NT2/D1 (cell line): ENCODE data around the gene IAH1.

Experiments used
- SUZ12 ChIP-seq: IDR thresholded peaks from 2 replicates; pipeline ENCODE4 v1.6.1; 2011; ENCODE audit not compliant: insufficient read length, insufficient read depth; ENCODE audit errors: extremely low read depth
- YY1 ChIP-seq: IDR thresholded peaks from 2 replicates; pipeline ENCODE4 v1.6.1; 2011; ENCODE audit not compliant: insufficient read length, insufficient read depth

DNA sequence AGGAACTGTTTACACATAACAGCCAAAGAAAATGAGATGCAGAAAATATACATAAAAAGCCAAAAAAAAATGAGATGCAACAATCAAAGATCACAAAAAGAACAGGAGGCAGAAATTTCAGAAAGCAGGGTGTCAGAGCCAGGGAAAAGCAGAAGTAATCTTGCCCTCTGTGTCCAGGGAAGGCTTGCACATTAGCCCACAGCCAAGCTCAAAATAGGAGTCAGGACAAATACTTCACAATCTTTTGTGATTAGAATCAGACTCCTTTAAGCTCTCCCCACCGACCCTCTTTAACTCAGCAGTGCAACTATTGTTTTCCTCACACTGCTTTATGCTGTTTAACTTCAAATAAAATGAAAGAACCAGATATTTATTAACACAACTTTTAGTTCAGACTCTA lies 34.6 kb downstream of the IAH1 start:
- TF ChIP-seq SUZ12 (no peak), YY1 (no peak)
